Measurements from ENCODE around the gene ABI3BP. TPM values are rescaled to one million over a fixed set of nuclear protein-coding genes. Genes with fewer than 3 reads are reported as not detected.

ABI3BP gene
- total and polyA plus RNA-seq, 10 of the 15 experiments (the other 5 are each of a cell fraction or from before 2014, with no cell fraction given), result 0.03 to 0.42 (median 0.11) TPM; not detected in 4

DNA sequence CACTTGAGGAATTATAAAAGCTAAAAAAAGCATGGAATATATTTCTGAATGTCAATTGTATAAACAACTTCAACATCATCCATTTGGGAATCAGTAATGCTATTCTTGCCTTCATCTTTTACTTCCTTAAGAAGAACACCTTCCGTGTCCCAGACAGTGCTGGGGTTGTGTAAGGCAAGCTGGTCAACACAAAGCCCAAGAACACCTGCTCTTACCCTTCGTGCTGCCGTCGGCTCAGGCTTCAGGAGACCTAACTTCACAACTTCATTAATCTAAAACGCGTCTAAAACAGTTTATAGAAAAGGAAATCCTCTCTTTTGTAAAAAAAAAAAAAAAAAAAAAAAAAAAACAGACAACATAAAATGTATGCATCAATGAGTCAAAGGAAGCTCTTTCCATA is 81.3 kb downstream of the ABI3BP start:
- intact Hi-C loops (cut with micrococcal nuclease; ENCODE audit: unreplicated experiment) (no loop called here), in situ Hi-C loops (cut with MboI) (no loop called here)
- POLR2A ChIA-PET, result no interaction called here
- H3K4me3 ChIP-seq, result no peak overlapping the region
- H3K4me1 ChIP-seq (ENCODE audit: control insufficient read depth, insufficient read depth, low read length), result no peaks in the 10 kb centered on the region
- SMC1A ChIA-PET (ENCODE audit: uncharacterized antibody, unreplicated experiment), result interaction anchor here (0.8 to 1.5 kb wide), 2 partner anchors 9 to 11 kb away, joined by 3 to 4 read pairs; no protein-coding TSS in a partner anchor
- DNase-seq (ENCODE audit: low read depth, low spot score) (no peak), ATAC-seq (no peak), FAIRE-seq (no peak)
- H3K4me2 ChIP-seq (ENCODE audit: control insufficient read depth, insufficient read depth), result no peak overlapping the region
- no peak overlapping the region for H3K9ac ChIP-seq (ENCODE audit: control insufficient read depth, insufficient read depth, low read length)
- no peaks in the 10 kb centered on the region; the same call in 1 of the 2 replicates for H4K20me1 ChIP-seq (ENCODE audit: control insufficient read depth, insufficient read depth)
- H3K27ac ChIP-seq (ENCODE audit: control insufficient read depth, insufficient read depth), result no peak overlapping the region
- CTCF ChIA-PET, result interaction anchor here (0.6 kb wide), 1 partner anchor 47 kb away, joined by 3 read pairs; no protein-coding TSS in a partner anchor
- RAD21 ChIA-PET (ENCODE audit: unreplicated experiment), result interaction anchor here (0.7 kb wide), 1 partner anchor 658 kb away, joined by 3 read pairs; no protein-coding TSS in a partner anchor
- BruUV-seq (replicated peaks), result no TSS peak
- no peak overlapping the region for H2AFZ ChIP-seq (ENCODE audit: control insufficient read depth, low read depth, low read length)
- no peaks in the 10 kb centered on the region for H3K9me3 ChIP-seq (replicated peaks; ENCODE audit: control insufficient read depth, insufficient read depth, low read length)
- H3K79me2 ChIP-seq (ENCODE audit: control insufficient read depth, insufficient read depth, low read length), result no peaks in the 10 kb centered on the region
- no peaks in the 10 kb centered on the region; a peak in 2 of 4 replicates for H3K27me3 ChIP-seq (replicated peaks in 1 of 2; ENCODE audit: control insufficient read depth in 2 of 2, insufficient read depth in 2 of 2, low read length in 1 of 2)
- WGBS (ENCODE audit: insufficient coverage, insufficient replicate concordance, low lambda C conversion rate, missing lambda C conversion rate), result 27% methylated on average over 6 of the region's 6 CpGs
- H3K36me3 ChIP-seq (ENCODE audit: control insufficient read depth in 2 of 2, insufficient read depth in 2 of 2, low read length in 1 of 2), result no peaks in the 10 kb centered on the region
- TF ChIP-seq HDAC2 (IDR thresholded peaks at IDR 0.05) (no peak), ASH2L (IDR thresholded peaks at IDR 0.05; ENCODE audit: borderline replicate concordance, low read depth) (no peak), RUNX3 (IDR thresholded peaks at IDR 0.05; ENCODE audit: low read length) (no peak), NFIC (IDR thresholded peaks at IDR 0.05; ENCODE audit: low read depth, low read length) (no peak), SREBF1 (IDR thresholded peaks at IDR 0.05; ENCODE audit: low read length) (no peak), MTA2 (IDR thresholded peaks at IDR 0.05; ENCODE audit: low read depth) (no peak), CREB1 (IDR thresholded peaks at IDR 0.05; ENCODE audit: low read depth) (no peak), KDM1A (IDR thresholded peaks at IDR 0.05; ENCODE audit: borderline replicate concordance) (no peak), EGR1 (IDR thresholded peaks at IDR 0.05; ENCODE audit: borderline replicate concordance in 1 of 2, low read depth in 2 of 2, low read length in 2 of 2) (no peak), SPI1 (IDR thresholded peaks at IDR 0.05; ENCODE audit: borderline replicate concordance, insufficient read depth, low read depth, low read length) (no peak), HCFC1 (IDR thresholded peaks at IDR 0.05; ENCODE audit: low read length) (no peak)
- TF ChIP-seq, protein P1, sequence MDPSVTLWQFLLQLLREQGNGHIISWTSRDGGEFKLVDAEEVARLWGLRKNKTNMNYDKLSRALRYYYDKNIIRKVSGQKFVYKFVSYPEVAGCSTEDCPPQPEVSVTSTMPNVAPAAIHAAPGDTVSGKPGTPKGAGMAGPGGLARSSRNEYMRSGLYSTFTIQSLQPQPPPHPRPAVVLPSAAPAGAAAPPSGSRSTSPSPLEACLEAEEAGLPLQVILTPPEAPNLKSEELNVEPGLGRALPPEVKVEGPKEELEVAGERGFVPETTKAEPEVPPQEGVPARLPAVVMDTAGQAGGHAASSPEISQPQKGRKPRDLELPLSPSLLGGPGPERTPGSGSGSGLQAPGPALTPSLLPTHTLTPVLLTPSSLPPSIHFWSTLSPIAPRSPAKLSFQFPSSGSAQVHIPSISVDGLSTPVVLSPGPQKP (IDR thresholded peaks at IDR 0.05; ENCODE audit: low read depth, low read length), result no peak
- TF ChIP-seq, protein P2, sequence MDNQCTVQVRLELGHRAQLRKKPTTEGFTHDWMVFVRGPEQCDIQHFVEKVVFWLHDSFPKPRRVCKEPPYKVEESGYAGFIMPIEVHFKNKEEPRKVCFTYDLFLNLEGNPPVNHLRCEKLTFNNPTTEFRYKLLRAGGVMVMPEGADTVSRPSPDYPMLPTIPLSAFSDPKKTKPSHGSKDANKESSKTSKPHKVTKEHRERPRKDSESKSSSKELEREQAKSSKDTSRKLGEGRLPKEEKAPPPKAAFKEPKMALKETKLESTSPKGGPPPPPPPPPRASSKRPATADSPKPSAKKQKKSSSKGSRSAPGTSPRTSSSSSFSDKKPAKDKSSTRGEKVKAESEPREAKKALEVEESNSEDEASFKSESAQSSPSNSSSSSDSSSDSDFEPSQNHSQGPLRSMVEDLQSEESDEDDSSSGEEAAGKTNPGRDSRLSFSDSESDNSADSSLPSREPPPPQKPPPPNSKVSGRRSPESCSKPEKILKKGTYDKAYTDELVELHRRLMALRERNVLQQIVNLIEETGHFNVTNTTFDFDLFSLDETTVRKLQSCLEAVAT (IDR thresholded peaks at IDR 0.05), result no peak
- TF ChIP-seq, protein P3, sequence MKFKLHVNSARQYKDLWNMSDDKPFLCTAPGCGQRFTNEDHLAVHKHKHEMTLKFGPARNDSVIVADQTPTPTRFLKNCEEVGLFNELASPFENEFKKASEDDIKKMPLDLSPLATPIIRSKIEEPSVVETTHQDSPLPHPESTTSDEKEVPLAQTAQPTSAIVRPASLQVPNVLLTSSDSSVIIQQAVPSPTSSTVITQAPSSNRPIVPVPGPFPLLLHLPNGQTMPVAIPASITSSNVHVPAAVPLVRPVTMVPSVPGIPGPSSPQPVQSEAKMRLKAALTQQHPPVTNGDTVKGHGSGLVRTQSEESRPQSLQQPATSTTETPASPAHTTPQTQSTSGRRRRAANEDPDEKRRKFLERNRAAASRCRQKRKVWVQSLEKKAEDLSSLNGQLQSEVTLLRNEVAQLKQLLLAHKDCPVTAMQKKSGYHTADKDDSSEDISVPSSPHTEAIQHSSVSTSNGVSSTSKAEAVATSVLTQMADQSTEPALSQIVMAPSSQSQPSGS (IDR thresholded peaks at IDR 0.05; ENCODE audit: low read length), result no peak
- TF ChIP-seq, protein P4, sequence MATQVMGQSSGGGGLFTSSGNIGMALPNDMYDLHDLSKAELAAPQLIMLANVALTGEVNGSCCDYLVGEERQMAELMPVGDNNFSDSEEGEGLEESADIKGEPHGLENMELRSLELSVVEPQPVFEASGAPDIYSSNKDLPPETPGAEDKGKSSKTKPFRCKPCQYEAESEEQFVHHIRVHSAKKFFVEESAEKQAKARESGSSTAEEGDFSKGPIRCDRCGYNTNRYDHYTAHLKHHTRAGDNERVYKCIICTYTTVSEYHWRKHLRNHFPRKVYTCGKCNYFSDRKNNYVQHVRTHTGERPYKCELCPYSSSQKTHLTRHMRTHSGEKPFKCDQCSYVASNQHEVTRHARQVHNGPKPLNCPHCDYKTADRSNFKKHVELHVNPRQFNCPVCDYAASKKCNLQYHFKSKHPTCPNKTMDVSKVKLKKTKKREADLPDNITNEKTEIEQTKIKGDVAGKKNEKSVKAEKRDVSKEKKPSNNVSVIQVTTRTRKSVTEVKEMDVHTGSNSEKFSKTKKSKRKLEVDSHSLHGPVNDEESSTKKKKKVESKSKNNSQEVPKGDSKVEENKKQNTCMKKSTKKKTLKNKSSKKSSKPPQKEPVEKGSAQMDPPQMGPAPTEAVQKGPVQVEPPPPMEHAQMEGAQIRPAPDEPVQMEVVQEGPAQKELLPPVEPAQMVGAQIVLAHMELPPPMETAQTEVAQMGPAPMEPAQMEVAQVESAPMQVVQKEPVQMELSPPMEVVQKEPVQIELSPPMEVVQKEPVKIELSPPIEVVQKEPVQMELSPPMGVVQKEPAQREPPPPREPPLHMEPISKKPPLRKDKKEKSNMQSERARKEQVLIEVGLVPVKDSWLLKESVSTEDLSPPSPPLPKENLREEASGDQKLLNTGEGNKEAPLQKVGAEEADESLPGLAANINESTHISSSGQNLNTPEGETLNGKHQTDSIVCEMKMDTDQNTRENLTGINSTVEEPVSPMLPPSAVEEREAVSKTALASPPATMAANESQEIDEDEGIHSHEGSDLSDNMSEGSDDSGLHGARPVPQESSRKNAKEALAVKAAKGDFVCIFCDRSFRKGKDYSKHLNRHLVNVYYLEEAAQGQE (IDR thresholded peaks at IDR 0.05; ENCODE audit: low read depth, low read length), result no peak
- TF ChIP-seq, protein P5, sequence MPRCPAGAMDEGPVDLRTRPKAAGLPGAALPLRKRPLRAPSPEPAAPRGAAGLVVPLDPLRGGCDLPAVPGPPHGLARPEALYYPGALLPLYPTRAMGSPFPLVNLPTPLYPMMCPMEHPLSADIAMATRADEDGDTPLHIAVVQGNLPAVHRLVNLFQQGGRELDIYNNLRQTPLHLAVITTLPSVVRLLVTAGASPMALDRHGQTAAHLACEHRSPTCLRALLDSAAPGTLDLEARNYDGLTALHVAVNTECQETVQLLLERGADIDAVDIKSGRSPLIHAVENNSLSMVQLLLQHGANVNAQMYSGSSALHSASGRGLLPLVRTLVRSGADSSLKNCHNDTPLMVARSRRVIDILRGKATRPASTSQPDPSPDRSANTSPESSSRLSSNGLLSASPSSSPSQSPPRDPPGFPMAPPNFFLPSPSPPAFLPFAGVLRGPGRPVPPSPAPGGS (IDR thresholded peaks at IDR 0.05; ENCODE audit: borderline replicate concordance, insufficient read depth, low read depth, low read length, poor library complexity, severe bottlenecking), result no peak
